Large intestine (tissue), 3 donors: Measurements from ENCODE around the gene PPP1R9A. TPM values are rescaled to one million over a fixed set of nuclear protein-coding genes. Genes with fewer than 3 reads are reported as not detected.

Source experiments
- DNase-seq, 2 donors: peaks; one replicate each; pipeline versions ENCODE4 v3.0.0 to v3.0.0-alpha.2; 2013
- H3K27ac ChIP-seq: one replicate; pipeline ENCODE4 v1.5.1; 2013; ENCODE audit warnings: low read length
- H3K27me3 ChIP-seq: 2 replicates; pipeline ENCODE4 v1.6.1; 2013; ENCODE audit warnings: low read length; ENCODE audit not compliant: control insufficient read depth, insufficient read depth
- H3K36me3 ChIP-seq: 2 replicates; pipeline ENCODE4 v1.6.1; 2013; ENCODE audit warnings: low read length; ENCODE audit not compliant: control insufficient read depth, insufficient read depth
- H3K4me1 ChIP-seq: one replicate; pipeline ENCODE4 v1.6.1; 2013; ENCODE audit warnings: low read length; ENCODE audit not compliant: control insufficient read depth, insufficient read depth
- H3K4me3 ChIP-seq: one replicate; pipeline ENCODE4 v1.5.1; 2013; ENCODE audit warnings: low read length
- H3K9me3 ChIP-seq: one replicate; pipeline ENCODE4 v1.6.1; 2013; ENCODE audit warnings: mild to moderate bottlenecking, low read depth, low read length, moderate library complexity; ENCODE audit not compliant: control insufficient read depth
- WGBS: methylation state at CpG from one replicate; pipeline ENCODE4 v1.1.5; 2013; ENCODE audit warnings: low lambda C conversion rate; ENCODE audit not compliant: insufficient coverage; 5-methylcytosine and 5-hydroxymethylcytosine counted together
- polyA plus RNA-seq: library from polyadenylated mRNA; unstranded; fragments of 120-200 nt; gene quantifications from one replicate; pipeline ENCODE4 v1.2.1, GENCODE V29; 2013

The PPP1R9A gene
- polyA plus RNA-seq, 1 donor = 16.7 TPM

- Histone ChIP-seq H3K4me3 (no peak overlapping the region), H3K4me1 (no peaks in the 10 kb centered on the region)
- WGBS = 100% methylated on average over 1 of the region's 2 CpGs
Measured at GRCh38 chr7:95219721-95220120, 312.3 kb downstream of the PPP1R9A start.

GRCh38 chr7:95220328-95220727 lies 312.9 kb downstream of the PPP1R9A start:
- H3K4me3 ChIP-seq = no peak overlapping the region
- H3K4me1 ChIP-seq = no peaks in the 10 kb centered on the region
- H3K27ac ChIP-seq = no peak overlapping the region
- 90% methylated on average over 2 of the region's 3 CpGs for WGBS
- no peaks in the 10 kb centered on the region for H3K27me3 ChIP-seq
- H3K36me3 ChIP-seq = no peaks in the 10 kb centered on the region
- H3K9me3 ChIP-seq = no peaks in the 10 kb centered on the region
- no peak for DNase-seq

More at GRCh38 chr7:95219721-95220120, 312.3 kb downstream of the PPP1R9A start:
- no peaks in the 10 kb centered on the region for H3K27me3 ChIP-seq
- no peak for DNase-seq
- H3K9me3 ChIP-seq = no peaks in the 10 kb centered on the region
- no peaks in the 10 kb centered on the region for H3K36me3 ChIP-seq
- H3K27ac ChIP-seq = no peak overlapping the region

DNA sequence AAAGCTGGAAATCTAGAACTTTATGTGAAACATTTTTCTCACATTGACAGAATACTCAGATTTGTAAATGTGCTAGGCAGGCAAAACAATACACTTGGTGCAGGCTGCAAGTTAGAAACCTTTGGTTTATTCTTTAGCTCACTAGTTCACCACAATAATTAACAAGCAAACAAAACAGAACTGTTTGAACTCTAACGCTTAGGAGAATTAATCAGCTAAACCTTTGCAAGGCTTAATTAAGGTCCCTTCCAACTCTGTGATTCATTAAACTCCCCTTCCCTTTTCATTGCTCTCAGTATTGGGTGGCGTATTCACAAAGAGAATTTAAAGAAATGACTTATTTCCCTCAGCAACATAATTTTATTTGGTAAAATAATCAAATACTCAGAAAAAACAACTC lies 317.9 kb downstream of the PPP1R9A start:
- 90% methylated on average over 2 of the region's 2 CpGs for WGBS
- H3K4me1 ChIP-seq = no peaks in the 10 kb centered on the region
- no peak overlapping the region for H3K27ac ChIP-seq
- no peaks in the 10 kb centered on the region for H3K27me3 ChIP-seq
- no peak overlapping the region for H3K4me3 ChIP-seq
- no peak for DNase-seq
- H3K9me3 ChIP-seq = no peaks in the 10 kb centered on the region
- peaks cover 6% of the 10 kb centered on the region for H3K36me3 ChIP-seq

DNA sequence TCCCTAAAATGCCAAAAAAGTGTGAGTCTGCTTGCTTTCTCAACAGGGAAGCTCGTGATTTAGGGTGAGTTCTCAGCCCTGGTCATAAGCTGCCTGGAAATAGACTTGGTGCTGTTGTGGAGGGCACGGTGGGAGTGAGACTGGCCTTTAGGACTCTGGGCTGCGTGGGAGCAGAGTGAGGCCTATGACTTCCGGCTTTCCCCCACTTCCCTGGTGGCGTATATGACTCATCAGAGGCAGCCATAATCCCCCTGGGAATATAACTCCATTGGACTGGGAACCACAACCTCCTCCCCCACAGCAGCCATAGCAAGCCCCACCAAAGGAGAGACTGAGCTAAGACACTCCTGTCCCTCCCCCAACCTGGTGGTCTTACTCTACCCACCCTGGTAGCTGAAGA lies 321.9 kb downstream of the PPP1R9A start:
- H3K36me3 ChIP-seq = peaks cover 6% of the 10 kb centered on the region
- no CpG with 5 or more reads among the region's 5 CpGs for WGBS

DNA sequence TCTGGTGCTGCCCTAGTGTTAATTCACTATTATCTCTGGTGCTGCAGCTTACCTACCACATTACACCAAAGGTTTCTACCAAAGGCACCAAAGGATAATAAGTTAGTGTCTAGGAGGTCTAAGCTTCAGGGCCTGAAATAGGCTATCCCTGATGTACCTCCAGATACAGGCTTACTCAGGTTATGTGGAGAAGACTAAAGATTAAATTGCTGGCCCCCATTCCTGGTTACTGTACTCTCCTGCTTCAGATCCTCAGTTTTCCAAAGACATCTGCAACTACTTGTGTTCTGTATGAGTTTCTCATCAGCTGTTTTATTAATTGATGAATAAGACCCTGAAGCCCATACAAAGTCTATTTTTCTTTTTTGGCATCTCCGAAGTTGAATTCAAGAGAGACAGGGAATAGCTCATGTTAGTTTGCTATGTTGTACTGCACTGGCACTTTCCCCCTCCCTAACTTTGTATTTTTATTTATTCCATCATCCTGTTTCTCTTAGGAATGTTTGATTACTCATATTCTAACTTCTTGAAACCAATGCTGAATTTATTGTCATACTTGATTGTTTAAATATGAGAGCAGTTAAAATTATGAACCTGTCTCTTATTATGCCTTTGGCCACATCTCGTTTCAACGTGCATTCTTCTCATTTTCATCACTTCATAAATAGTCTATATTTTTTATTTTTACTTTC lies 331.0 kb downstream of the PPP1R9A start:
- no peak overlapping the region for H3K27ac ChIP-seq
- H3K9me3 ChIP-seq = no peaks in the 10 kb centered on the region
- H3K4me3 ChIP-seq = no peak overlapping the region
- peaks cover 4% of the 10 kb centered on the region for H3K4me1 ChIP-seq
- WGBS = 76% methylated on average over 3 of the region's 3 CpGs
- H3K36me3 ChIP-seq = no peaks in the 10 kb centered on the region
- no peak for DNase-seq
- H3K27me3 ChIP-seq = no peaks in the 10 kb centered on the region

More for the DNA sequence above, 321.9 kb downstream of the PPP1R9A start:
- DNase-seq = no peak
- no peaks in the 10 kb centered on the region for H3K9me3 ChIP-seq
- H3K4me1 ChIP-seq = no peaks in the 10 kb centered on the region
- no peaks in the 10 kb centered on the region for H3K27me3 ChIP-seq
- no peak overlapping the region for H3K4me3 ChIP-seq
- no peak overlapping the region for H3K27ac ChIP-seq

GRCh38 chr7:95240921-95241320 lies 333.5 kb downstream of the PPP1R9A start:
- Histone ChIP-seq H3K27me3 (no peaks in the 10 kb centered on the region), H3K4me1 (peaks cover 4% of the 10 kb centered on the region), H3K27ac (peak overlapping the region; percentile 49), H3K36me3 (no peaks in the 10 kb centered on the region), H3K4me3 (no peak overlapping the region), H3K9me3 (no peaks in the 10 kb centered on the region)
- WGBS = no CpG with 5 or more reads among the region's 1 CpG
- peak; percentile 57 to 79 for DNase-seq

- Histone ChIP-seq H3K4me1 (peaks cover 4% of the 10 kb centered on the region), H3K27me3 (no peaks in the 10 kb centered on the region), H3K36me3 (no peaks in the 10 kb centered on the region), H3K27ac (no peak overlapping the region), H3K9me3 (no peaks in the 10 kb centered on the region), H3K4me3 (no peak overlapping the region)
- 80% methylated on average over 1 of the region's 2 CpGs for WGBS
- no peak for DNase-seq
Measured at GRCh38 chr7:95242266-95242665, 334.9 kb downstream of the PPP1R9A start.

DNA sequence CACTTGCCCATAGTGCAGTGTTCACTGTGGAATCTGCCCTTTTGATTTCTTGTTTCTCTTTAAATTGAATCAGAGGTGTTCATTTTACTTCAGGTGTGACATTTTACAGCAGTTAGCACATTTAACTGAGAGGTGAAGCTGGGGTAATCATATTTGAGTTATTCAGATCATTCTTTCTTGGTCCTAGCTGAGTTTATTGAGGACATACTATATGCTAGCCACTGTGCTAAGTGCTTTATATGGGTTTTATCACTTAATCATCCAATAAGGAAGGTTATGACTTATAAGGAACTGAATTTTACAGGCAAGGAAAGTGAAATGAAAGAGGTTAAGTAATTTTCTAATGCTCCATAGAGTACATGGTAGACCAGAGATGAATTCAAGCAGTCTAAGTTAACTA lies 337.2 kb downstream of the PPP1R9A start:
- H3K36me3 ChIP-seq = no peaks in the 10 kb centered on the region
- no peaks in the 10 kb centered on the region for H3K9me3 ChIP-seq
- H3K4me3 ChIP-seq = no peak overlapping the region
- no peak for DNase-seq
- H3K4me1 ChIP-seq = peaks cover 4% of the 10 kb centered on the region
- no peak overlapping the region for H3K27ac ChIP-seq
- no peaks in the 10 kb centered on the region for H3K27me3 ChIP-seq

GRCh38 chr7:95245828-95246500 lies 338.6 kb downstream of the PPP1R9A start:
- Histone ChIP-seq H3K27ac (no peak overlapping the region), H3K4me3 (no peak overlapping the region), H3K4me1 (peaks cover 3% of the 10 kb centered on the region), H3K36me3 (no peaks in the 10 kb centered on the region), H3K27me3 (no peaks in the 10 kb centered on the region), H3K9me3 (no peaks in the 10 kb centered on the region)
- 67% methylated on average over 2 of the region's 5 CpGs for WGBS
- DNase-seq = no peak

DNA sequence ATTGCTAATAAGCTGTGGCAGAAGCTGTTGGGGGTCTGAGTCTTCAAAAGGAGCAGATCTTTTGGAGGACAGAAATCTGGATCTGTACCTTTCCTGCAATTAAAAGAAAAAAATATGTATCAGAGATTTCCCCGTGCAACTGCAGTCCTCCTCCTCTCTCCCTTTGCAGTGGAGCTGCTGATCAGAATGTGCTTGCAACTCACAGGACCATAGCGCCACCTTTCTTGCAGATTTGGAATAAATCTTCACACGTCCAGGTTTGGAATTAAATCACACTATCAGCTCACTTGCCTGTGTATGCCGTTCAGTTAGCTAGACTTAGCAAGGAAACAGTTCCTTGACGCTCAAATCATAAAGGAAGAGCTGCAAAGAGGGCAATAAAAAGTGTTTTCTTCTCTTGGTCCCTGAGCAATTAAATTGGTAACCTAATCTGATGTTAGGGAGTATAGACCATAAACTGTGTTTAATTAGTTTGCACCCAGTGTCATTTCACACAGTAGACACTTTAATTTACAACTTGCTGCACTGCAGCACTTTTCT lies 339.5 kb downstream of the PPP1R9A start:
- H3K27ac ChIP-seq = no peak overlapping the region
- H3K4me1 ChIP-seq = no peaks in the 10 kb centered on the region
- no peaks in the 10 kb centered on the region for H3K9me3 ChIP-seq
- DNase-seq = peak; percentile 79 to 82
- no peak overlapping the region for H3K4me3 ChIP-seq
- whole genome bisulfite sequencing = 0% methylated on average over 3 of the region's 5 CpGs
- H3K27me3 ChIP-seq = no peaks in the 10 kb centered on the region
- H3K36me3 ChIP-seq = no peaks in the 10 kb centered on the region
